OCI-LY1 (cell line): ENCODE measurements around the gene FBRSL1.

Experiments
- H2AFZ ChIP-seq: fragments of 200-600 bp; sonication (generic), shearing (Covaris generic); 2 replicates; pipeline ENCODE4 v1.6.0; 2014; ENCODE audit warnings: antibody characterized with exemption, mild to moderate bottlenecking, low read length
- H3F3A ChIP-seq: fragments of 200-600 bp; sonication (generic), shearing (Covaris generic); 2 replicates; pipeline ENCODE4 v1.6.0; 2014; ENCODE audit warnings: mild to moderate bottlenecking, antibody characterized with exemption, low read length, moderate library complexity; ENCODE audit not compliant: insufficient read depth
- H3K27ac ChIP-seq: fragments of 200-600 bp; sonication (generic); 2 replicates; pipeline ENCODE4 v1.5.1; 2014; ENCODE audit warnings: low read length, mixed run types, mild to moderate bottlenecking, low read depth; ENCODE audit not compliant: poor library complexity, severe bottlenecking
- H3K27me3 ChIP-seq: fragments of 200-600 bp; sonication (generic); 2 replicates; pipeline ENCODE4 v1.6.0; 2014; ENCODE audit warnings: antibody characterized with exemption, mild to moderate bottlenecking, low read length, moderate library complexity; ENCODE audit not compliant: insufficient read depth
- H3K36me3 ChIP-seq: fragments of 200-600 bp; sonication (generic); 2 replicates; pipeline ENCODE4 v1.6.1; 2014; ENCODE audit warnings: mild to moderate bottlenecking, antibody characterized with exemption, low read length, moderate library complexity, mixed read lengths; ENCODE audit not compliant: insufficient read depth
- H3K4me1 ChIP-seq: fragments of 200-600 bp; sonication (generic); 2 replicates; pipeline ENCODE4 v1.5.1; 2014; ENCODE audit warnings: mild to moderate bottlenecking, low read length, moderate library complexity; ENCODE audit not compliant: insufficient read depth, severe bottlenecking
- H3K4me2 ChIP-seq: fragments of 200-600 bp; sonication (generic), shearing (Covaris generic); 2 replicates; pipeline ENCODE4 v1.6.1; 2014; ENCODE audit warnings: low read length
- H3K4me3 ChIP-seq: fragments of 200-600 bp; sonication (generic); 2 replicates; pipeline ENCODE4 v1.5.1; 2014; ENCODE audit warnings: low read length, low read depth, mild to moderate bottlenecking, mixed read lengths; ENCODE audit not compliant: poor library complexity, severe bottlenecking
- H3K79me2 ChIP-seq: fragments of 200-600 bp; shearing (Covaris generic); 2 replicates; pipeline ENCODE4 v1.6.1; 2016; ENCODE audit warnings: mixed run types, low read length, mixed read lengths; ENCODE audit not compliant: insufficient read depth
- H3K9ac ChIP-seq: fragments of 200-600 bp; sonication (generic), shearing (Covaris generic); 2 replicates; pipeline ENCODE4 v1.6.1; 2014; ENCODE audit warnings: mild to moderate bottlenecking, low read length, mixed read lengths
- H3K9me2 ChIP-seq: fragments of 200-600 bp; sonication (generic), shearing (Covaris generic); 2 replicates; pipeline ENCODE4 v1.6.1; 2014; ENCODE audit warnings: low read depth, mild to moderate bottlenecking, low read length, mixed read lengths
- H3K9me3 ChIP-seq: fragments of 200-600 bp; shearing (Covaris generic); 2 replicates; pipeline ENCODE4 v1.6.1; 2014; ENCODE audit warnings: low read length, mixed read lengths
- H4K20me1 ChIP-seq: fragments of 200-600 bp; sonication (generic), shearing (Covaris generic); 2 replicates; pipeline ENCODE4 v1.6.0; 2016; ENCODE audit warnings: mild to moderate bottlenecking, low read length; ENCODE audit not compliant: insufficient read depth
- EZH2 ChIP-seq: fragments of 200-600 bp; sonication (generic), shearing (Covaris generic); IDR thresholded peaks from 2 replicates; pipeline ENCODE4 v1.8.0; 2017; ENCODE audit warnings: borderline replicate concordance, mixed run types, mild to moderate bottlenecking, antibody characterized with exemption, low read length, moderate library complexity, mixed read lengths
- TF ChIP-seq, protein P1 (sequence below): fragments of 200-600 bp; sonication (generic), shearing (Covaris generic); IDR thresholded peaks from 2 replicates; pipeline ENCODE4 v1.5.1; 2017; ENCODE audit warnings: mild to moderate bottlenecking, antibody characterized with exemption, low read length, moderate library complexity, mixed read lengths

The FBRSL1 gene

DNA sequence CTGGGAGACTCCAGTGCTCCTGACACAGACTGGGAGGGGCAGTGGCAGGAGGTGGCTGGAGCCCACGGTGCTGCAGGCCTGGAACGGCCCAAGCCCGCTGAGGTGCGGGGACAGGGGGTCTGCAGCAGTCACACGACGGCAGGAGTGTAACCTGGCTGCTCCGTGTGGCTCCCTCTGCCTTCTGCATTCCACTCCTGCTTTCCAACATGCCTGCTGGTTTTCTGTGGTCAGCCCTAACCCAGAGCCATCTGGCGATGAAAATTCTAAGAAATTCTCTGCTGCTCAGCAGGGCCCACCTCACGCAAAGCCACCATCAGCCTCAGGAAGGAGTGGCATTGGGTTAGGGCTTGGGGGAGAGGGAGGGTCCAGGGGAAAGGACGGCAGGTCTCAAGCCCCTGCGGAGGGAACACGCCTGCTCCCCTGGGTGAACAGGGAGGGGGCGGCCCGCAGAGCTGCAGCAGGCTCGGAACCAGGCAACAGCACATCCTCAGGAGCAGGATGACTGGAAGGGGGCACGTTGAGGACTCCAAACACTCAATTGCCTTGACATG, 5.0 kb upstream of the FBRSL1 start:
- H3F3A ChIP-seq = no peaks in the 10 kb centered on the region
- H3K4me3 ChIP-seq = no peak overlapping the region
- no peaks in the 10 kb centered on the region for H3K36me3 ChIP-seq
- H3K9ac ChIP-seq = no peak overlapping the region
- peaks cover 30% of the 10 kb centered on the region; the same call in 1 of the 2 replicates for H3K27me3 ChIP-seq
- no peaks in the 10 kb centered on the region for H3K9me3 ChIP-seq
- peaks cover 8% of the 10 kb centered on the region for H3K4me1 ChIP-seq
- no peak overlapping the region for H3K4me2 ChIP-seq
- no peaks in the 10 kb centered on the region for H3K79me2 ChIP-seq
- TF ChIP-seq, protein P1, sequence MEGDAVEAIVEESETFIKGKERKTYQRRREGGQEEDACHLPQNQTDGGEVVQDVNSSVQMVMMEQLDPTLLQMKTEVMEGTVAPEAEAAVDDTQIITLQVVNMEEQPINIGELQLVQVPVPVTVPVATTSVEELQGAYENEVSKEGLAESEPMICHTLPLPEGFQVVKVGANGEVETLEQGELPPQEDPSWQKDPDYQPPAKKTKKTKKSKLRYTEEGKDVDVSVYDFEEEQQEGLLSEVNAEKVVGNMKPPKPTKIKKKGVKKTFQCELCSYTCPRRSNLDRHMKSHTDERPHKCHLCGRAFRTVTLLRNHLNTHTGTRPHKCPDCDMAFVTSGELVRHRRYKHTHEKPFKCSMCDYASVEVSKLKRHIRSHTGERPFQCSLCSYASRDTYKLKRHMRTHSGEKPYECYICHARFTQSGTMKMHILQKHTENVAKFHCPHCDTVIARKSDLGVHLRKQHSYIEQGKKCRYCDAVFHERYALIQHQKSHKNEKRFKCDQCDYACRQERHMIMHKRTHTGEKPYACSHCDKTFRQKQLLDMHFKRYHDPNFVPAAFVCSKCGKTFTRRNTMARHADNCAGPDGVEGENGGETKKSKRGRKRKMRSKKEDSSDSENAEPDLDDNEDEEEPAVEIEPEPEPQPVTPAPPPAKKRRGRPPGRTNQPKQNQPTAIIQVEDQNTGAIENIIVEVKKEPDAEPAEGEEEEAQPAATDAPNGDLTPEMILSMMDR = no peak
- TF ChIP-seq EZH2 = no peak
- no peak overlapping the region for H2AFZ ChIP-seq
- H3K9me2 ChIP-seq = no peaks in the 10 kb centered on the region
- no peaks in the 10 kb centered on the region for H4K20me1 ChIP-seq
- H3K27ac ChIP-seq = no peak overlapping the region

DNA sequence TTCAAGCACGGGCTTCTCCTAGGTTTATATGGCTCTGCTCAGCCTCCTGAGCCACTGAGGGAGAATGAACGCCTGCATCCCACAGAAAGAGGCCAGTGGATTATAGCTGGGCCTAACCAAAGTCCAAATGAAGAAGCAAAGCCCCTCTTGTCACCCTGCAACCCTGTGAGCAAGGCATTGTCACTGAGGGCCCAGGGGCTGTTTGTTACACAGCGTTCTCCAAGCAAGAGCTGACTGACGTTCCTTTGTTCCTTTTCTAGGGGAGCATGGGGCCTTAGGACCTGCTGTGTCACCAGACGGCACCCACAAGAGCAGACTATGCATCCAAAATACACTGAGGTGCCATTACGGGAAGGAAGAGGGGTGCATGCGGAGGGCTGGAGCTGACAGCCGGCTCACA, 4.3 kb upstream of the FBRSL1 start:
- TF ChIP-seq, protein P1 = no peak
- TF ChIP-seq EZH2 = no peak
- Histone ChIP-seq H3K9me3 (no peaks in the 10 kb centered on the region), H3K79me2 (no peaks in the 10 kb centered on the region), H3K4me1 (peaks cover 9% of the 10 kb centered on the region), H3K4me2 (no peak overlapping the region), H3K27ac (no peak overlapping the region), H3K27me3 (peaks cover 26% of the 10 kb centered on the region; the same call in 1 of the 2 replicates), H3K36me3 (no peaks in the 10 kb centered on the region), H3F3A (no peaks in the 10 kb centered on the region), H3K9ac (no peak overlapping the region), H4K20me1 (no peaks in the 10 kb centered on the region), H2AFZ (no peak overlapping the region), H3K9me2 (no peaks in the 10 kb centered on the region), H3K4me3 (no peak overlapping the region)

DNA sequence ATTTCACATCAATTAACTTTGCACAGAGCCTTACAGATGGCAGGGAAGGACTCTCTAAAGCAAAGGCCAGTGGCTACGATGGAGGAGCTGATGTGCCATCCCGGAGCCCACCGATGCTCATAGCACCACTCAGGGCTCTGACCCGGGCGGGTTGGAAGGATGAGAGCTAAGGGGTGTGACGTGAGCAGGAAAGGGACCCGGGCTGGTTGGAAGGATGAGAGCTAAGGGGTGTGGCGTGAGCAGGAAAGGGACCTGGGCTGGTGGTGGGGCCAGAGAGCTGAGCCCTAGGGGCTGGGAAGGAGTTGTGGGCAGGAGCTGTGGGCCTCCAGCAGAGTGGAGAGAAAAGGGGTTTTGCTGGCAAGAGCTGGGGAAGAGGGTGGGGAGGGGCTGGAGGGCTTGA, 3.8 kb upstream of the FBRSL1 start:
- Histone ChIP-seq H3K9me3 (no peaks in the 10 kb centered on the region), H3K4me1 (peaks cover 14% of the 10 kb centered on the region), H4K20me1 (no peaks in the 10 kb centered on the region), H3K27ac (no peak overlapping the region), H3K27me3 (peaks cover 24% of the 10 kb centered on the region; the same call in 1 of the 2 replicates), H3K79me2 (no peaks in the 10 kb centered on the region), H3F3A (no peaks in the 10 kb centered on the region), H3K9ac (no peak overlapping the region), H3K36me3 (no peaks in the 10 kb centered on the region), H3K4me2 (no peak overlapping the region), H3K9me2 (no peaks in the 10 kb centered on the region), H3K4me3 (no peak overlapping the region), H2AFZ (no peak overlapping the region)
- TF ChIP-seq EZH2 = no peak
- TF ChIP-seq, protein P1 = no peak
